HUES64 (cell line): ENCODE measurements around the gene PRKAG2.

Source experiments
- H3K27ac ChIP-seq: 2 replicates; pipeline ENCODE4 v1.7.0; 2013; ENCODE audit warnings: low read depth, low read length, inconsistent platforms
- H3K27me3 ChIP-seq: 2 replicates; pipeline ENCODE4 v1.6.1; 2013; ENCODE audit warnings: mild to moderate bottlenecking, low read length; ENCODE audit not compliant: insufficient read depth
- H3K36me3 ChIP-seq: 2 replicates; pipeline ENCODE4 v1.6.1; 2013; ENCODE audit warnings: mild to moderate bottlenecking, low read length; ENCODE audit not compliant: insufficient read depth
- H3K4me1 ChIP-seq: 2 replicates; pipeline ENCODE4 v1.6.1; 2013; ENCODE audit warnings: mild to moderate bottlenecking, low read length, moderate library complexity; ENCODE audit not compliant: insufficient read depth
- H3K4me3 ChIP-seq: 2 replicates; pipeline ENCODE4 v1.5.1; 2013; ENCODE audit warnings: mild to moderate bottlenecking, low read length, moderate library complexity
- H3K9ac ChIP-seq: 2 replicates; pipeline ENCODE4 v1.6.1; 2013; ENCODE audit warnings: mild to moderate bottlenecking, low read depth, low read length
- H3K9me3 ChIP-seq: 2 replicates; pipeline ENCODE4 v1.6.1; 2013; ENCODE audit warnings: low read depth, low read length; ENCODE audit not compliant: insufficient read depth
- WGBS: fragments of 150-250, 120-280 bp; methylation state at CpG from one replicate; pipeline ENCODE4 v1.1.7; 2013; ENCODE audit warnings: missing lambda C conversion rate; 5-methylcytosine and 5-hydroxymethylcytosine counted together

The PRKAG2 gene

GRCh38 chr7:151900591-151900985 is 23.7 kb upstream of the PRKAG2 start:
- Histone ChIP-seq H3K36me3 (no peaks in the 10 kb centered on the region), H3K4me1 (peaks cover 7% of the 10 kb centered on the region; the same call in 1 of the 2 replicates), H3K9ac (no peak overlapping the region), H3K9me3 (no peaks in the 10 kb centered on the region), H3K27me3 (no peaks in the 10 kb centered on the region), H3K27ac (no peak overlapping the region), H3K4me3 (no peak overlapping the region)
- WGBS: 88% methylated on average over 5 of the region's 5 CpGs

GRCh38 chr7:151899513-151900360 is 22.8 kb upstream of the PRKAG2 start:
- Histone ChIP-seq H3K9ac (no peak overlapping the region), H3K27ac (no peak overlapping the region)
- WGBS: 92% methylated on average over 18 of the region's 18 CpGs

GRCh38 chr7:151897951-151898686 is 21.2 kb upstream of the PRKAG2 start:
- Histone ChIP-seq H3K4me3 (no peak overlapping the region), H3K4me1 (peaks cover 7% of the 10 kb centered on the region; the same call in 1 of the 2 replicates), H3K9me3 (no peaks in the 10 kb centered on the region), H3K36me3 (no peaks in the 10 kb centered on the region), H3K9ac (no peak overlapping the region), H3K27me3 (no peaks in the 10 kb centered on the region), H3K27ac (no peak overlapping the region)
- 87% methylated on average over 18 of the region's 18 CpGs for WGBS

More at GRCh38 chr7:151899513-151900360, 22.8 kb upstream of the PRKAG2 start:
- Histone ChIP-seq H3K36me3 (no peaks in the 10 kb centered on the region), H3K9me3 (no peaks in the 10 kb centered on the region), H3K27me3 (no peaks in the 10 kb centered on the region), H3K4me1 (peaks cover 7% of the 10 kb centered on the region; the same call in 1 of the 2 replicates), H3K4me3 (no peak overlapping the region)

- Histone ChIP-seq H3K9me3 (no peaks in the 10 kb centered on the region), H3K27me3 (no peaks in the 10 kb centered on the region), H3K27ac (no peak overlapping the region), H3K36me3 (no peaks in the 10 kb centered on the region), H3K4me3 (peak overlapping the region; percentile 39), H3K4me1 (peaks cover 7% of the 10 kb centered on the region; the same call in 1 of the 2 replicates), H3K9ac (no peak overlapping the region)
- 27% methylated on average over 16 of the region's 16 CpGs for WGBS
Measured at GRCh38 chr7:151897161-151897731, 20.3 kb upstream of the PRKAG2 start.

GRCh38 chr7:151896486-151896885 is 19.6 kb upstream of the PRKAG2 start:
- H3K9me3 ChIP-seq: no peaks in the 10 kb centered on the region
- no peaks in the 10 kb centered on the region for H3K27me3 ChIP-seq
- H3K36me3 ChIP-seq: no peaks in the 10 kb centered on the region
- H3K4me3 ChIP-seq: no peak overlapping the region
- H3K27ac ChIP-seq: no peak overlapping the region
- H3K9ac ChIP-seq: no peak overlapping the region
- H3K4me1 ChIP-seq: peaks cover 7% of the 10 kb centered on the region; the same call in 1 of the 2 replicates
- WGBS: 82% methylated on average over 7 of the region's 7 CpGs

- Histone ChIP-seq H3K4me1 (peaks cover 7% of the 10 kb centered on the region; the same call in 1 of the 2 replicates), H3K27ac (no peak overlapping the region), H3K36me3 (no peaks in the 10 kb centered on the region), H3K27me3 (no peaks in the 10 kb centered on the region), H3K9me3 (no peaks in the 10 kb centered on the region), H3K9ac (no peak overlapping the region), H3K4me3 (no peak overlapping the region)
- WGBS: 91% methylated on average over 4 of the region's 4 CpGs
Measured at GRCh38 chr7:151896086-151896485, 19.2 kb upstream of the PRKAG2 start.

- WGBS: 85% methylated on average over 10 of the region's 10 CpGs
- H3K4me3 ChIP-seq: no peak overlapping the region
- no peaks in the 10 kb centered on the region for H3K36me3 ChIP-seq
- no peaks in the 10 kb centered on the region for H3K27me3 ChIP-seq
- no peaks in the 10 kb centered on the region for H3K9me3 ChIP-seq
- peaks cover 7% of the 10 kb centered on the region; the same call in 1 of the 2 replicates for H3K4me1 ChIP-seq
- H3K27ac ChIP-seq: no peak overlapping the region
- H3K9ac ChIP-seq: no peak overlapping the region
Measured at GRCh38 chr7:151895631-151896031, 18.7 kb upstream of the PRKAG2 start.

GRCh38 chr7:151895008-151895630 is 18.2 kb upstream of the PRKAG2 start:
- Histone ChIP-seq H3K4me1 (peaks cover 7% of the 10 kb centered on the region; the same call in 1 of the 2 replicates), H3K36me3 (no peaks in the 10 kb centered on the region), H3K9me3 (no peaks in the 10 kb centered on the region), H3K4me3 (no peak overlapping the region), H3K27ac (no peak overlapping the region), H3K9ac (no peak overlapping the region), H3K27me3 (no peaks in the 10 kb centered on the region)
- WGBS: 93% methylated on average over 21 of the region's 21 CpGs

GRCh38 chr7:151894111-151895007 is 17.4 kb upstream of the PRKAG2 start:
- peaks cover 7% of the 10 kb centered on the region; the same call in 1 of the 2 replicates for H3K4me1 ChIP-seq
- no peaks in the 10 kb centered on the region for H3K27me3 ChIP-seq
- no peak overlapping the region for H3K9ac ChIP-seq
- H3K9me3 ChIP-seq: no peaks in the 10 kb centered on the region
- no peak overlapping the region for H3K27ac ChIP-seq
- no peaks in the 10 kb centered on the region for H3K36me3 ChIP-seq
- 89% methylated on average over 40 of the region's 40 CpGs for WGBS
- no peak overlapping the region for H3K4me3 ChIP-seq

- Histone ChIP-seq H3K9me3 (no peaks in the 10 kb centered on the region), H3K36me3 (no peaks in the 10 kb centered on the region), H3K4me1 (peaks cover 7% of the 10 kb centered on the region; the same call in 1 of the 2 replicates), H3K27ac (no peak overlapping the region), H3K9ac (no peak overlapping the region), H3K27me3 (no peaks in the 10 kb centered on the region), H3K4me3 (no peak overlapping the region)
- WGBS: 92% methylated on average over 6 of the region's 9 CpGs
Measured at GRCh38 chr7:151893405-151893923, 16.5 kb upstream of the PRKAG2 start.
